Skeletal muscle satellite cell (primary cell): ENCODE data around the gene MCC. TPM values are rescaled to one million over a fixed set of nuclear protein-coding genes. Genes with fewer than 3 reads are reported as not detected.
A peak's percentile ranks its signal among the peaks of the same experiment; 100 is the strongest.

Experiments used
- H3K27me3 ChIP-seq: 2 replicates; pipeline ENCODE4 v1.7.0; 2013; ENCODE audit warnings: low read length; ENCODE audit not compliant: control insufficient read depth, insufficient read depth
- H3K36me3 ChIP-seq: 2 replicates; pipeline ENCODE4 v1.7.0; 2013; ENCODE audit warnings: mild to moderate bottlenecking, control low read depth, low read length; ENCODE audit not compliant: insufficient read depth
- H3K4me1 ChIP-seq: 2 replicates; pipeline ENCODE4 v1.7.0; 2013; ENCODE audit warnings: low read length; ENCODE audit not compliant: control insufficient read depth, insufficient read depth
- H3K4me2 ChIP-seq: 2 replicates; pipeline ENCODE4 v1.7.0; 2013; ENCODE audit warnings: mild to moderate bottlenecking, low read length
- H3K4me3 ChIP-seq: 2 replicates; pipeline ENCODE4 v1.7.0; 2013; ENCODE audit warnings: low read length
- H3K9ac ChIP-seq: 2 replicates; pipeline ENCODE4 v1.7.0; 2013; ENCODE audit warnings: mild to moderate bottlenecking, low read depth, low read length, moderate library complexity
- H3K9me3 ChIP-seq: replicated peaks from 2 replicates; pipeline ENCODE4 v1.7.0; 2013; ENCODE audit warnings: mild to moderate bottlenecking, control low read depth, low read length
- total RNA-seq: library from RNA; depleted of rRNA; stranded (reverse); fragments of >200 nt; gene quantifications from 2 replicates; pipeline ENCODE4 v1.2.3, GENCODE V29; 2012; rRNA removed

The MCC gene
- total RNA-seq = 11.1 and 23.1 TPM in 2 replicates

GRCh38 chr5:113487781-113488644, at the start of gene MCC:
Gene MCC, minus strand, starts transcription at chr5:113488453.
- Histone ChIP-seq H3K27me3 (no peaks in the 10 kb centered on the region), H3K4me3 (peak within 1 kb of the TSS; percentile 92), H3K4me1 (peaks cover 20% of the 10 kb centered on the region), H3K9me3 (peaks cover 6% of the 10 kb centered on the region), H3K36me3 (no peaks in the 10 kb centered on the region), H3K4me2 (peak within 1 kb of the TSS; percentile 93), H3K9ac (peak within 1 kb of the TSS; percentile 81)

- Histone ChIP-seq H3K4me1 (peaks cover 5% of the 10 kb centered on the region), H3K36me3 (peaks cover 34% of the 10 kb centered on the region), H3K4me2 (no peak overlapping the region), H3K9ac (no peak overlapping the region), H3K4me3 (no peak overlapping the region), H3K27me3 (no peaks in the 10 kb centered on the region), H3K9me3 (no peaks in the 10 kb centered on the region)
These were observed 43.4 kb upstream of the MCC start for GRCh38 chr5:113531481-113532159.

DNA sequence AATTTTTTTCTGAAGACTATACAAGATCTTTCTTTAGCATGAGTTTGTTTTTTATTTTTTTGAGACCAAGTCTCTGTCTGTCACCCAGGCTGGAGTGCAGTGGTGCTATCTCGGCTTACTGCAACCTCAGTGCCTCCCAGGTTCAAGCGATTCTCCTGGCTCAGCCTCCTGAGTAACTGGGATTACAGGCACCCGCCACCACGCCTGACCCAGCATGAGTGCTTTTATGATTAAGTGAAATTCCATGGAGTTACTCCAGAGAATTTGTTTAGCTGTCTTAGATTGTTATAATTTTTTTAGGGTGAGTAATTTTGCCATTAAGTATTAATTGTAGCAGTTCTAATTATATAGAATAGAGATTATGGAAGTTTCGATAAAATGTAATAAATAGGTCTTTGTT, 39.5 kb upstream of the MCC start:
- Histone ChIP-seq H3K9ac (no peak overlapping the region), H3K4me2 (no peak overlapping the region), H3K27me3 (no peaks in the 10 kb centered on the region), H3K36me3 (peaks cover 13% of the 10 kb centered on the region), H3K4me3 (no peak overlapping the region), H3K9me3 (no peaks in the 10 kb centered on the region), H3K4me1 (peaks cover 10% of the 10 kb centered on the region)

- Histone ChIP-seq H3K4me2 (no peak overlapping the region), H3K36me3 (peaks cover 11% of the 10 kb centered on the region), H3K9me3 (no peaks in the 10 kb centered on the region), H3K9ac (no peak overlapping the region), H3K27me3 (no peaks in the 10 kb centered on the region), H3K4me3 (no peak overlapping the region), H3K4me1 (peaks cover 10% of the 10 kb centered on the region)
These were observed 38.2 kb upstream of the MCC start for GRCh38 chr5:113526421-113526820.

GRCh38 chr5:113524927-113525326, 36.7 kb upstream of the MCC start:
- Histone ChIP-seq H3K4me3 (no peak overlapping the region), H3K9ac (no peak overlapping the region), H3K27me3 (no peaks in the 10 kb centered on the region), H3K4me2 (no peak overlapping the region), H3K4me1 (peaks cover 18% of the 10 kb centered on the region), H3K9me3 (no peaks in the 10 kb centered on the region), H3K36me3 (no peaks in the 10 kb centered on the region)

GRCh38 chr5:113523168-113523567, 34.9 kb upstream of the MCC start:
- Histone ChIP-seq H3K36me3 (no peaks in the 10 kb centered on the region), H3K4me2 (no peak overlapping the region), H3K27me3 (no peaks in the 10 kb centered on the region), H3K4me1 (peaks cover 14% of the 10 kb centered on the region), H3K4me3 (no peak overlapping the region), H3K9me3 (no peaks in the 10 kb centered on the region), H3K9ac (no peak overlapping the region)

- Histone ChIP-seq H3K9ac (no peak overlapping the region), H3K4me2 (no peak overlapping the region), H3K36me3 (no peaks in the 10 kb centered on the region), H3K4me3 (no peak overlapping the region), H3K4me1 (peaks cover 14% of the 10 kb centered on the region), H3K9me3 (no peaks in the 10 kb centered on the region), H3K27me3 (no peaks in the 10 kb centered on the region)
These were observed 32.6 kb upstream of the MCC start for GRCh38 chr5:113520899-113521298.

GRCh38 chr5:113520429-113520828, 32.2 kb upstream of the MCC start:
- Histone ChIP-seq H3K9me3 (no peaks in the 10 kb centered on the region), H3K9ac (no peak overlapping the region), H3K4me3 (no peak overlapping the region), H3K4me1 (peaks cover 18% of the 10 kb centered on the region), H3K4me2 (peak overlapping the region; percentile 15), H3K27me3 (no peaks in the 10 kb centered on the region), H3K36me3 (no peaks in the 10 kb centered on the region)

GRCh38 chr5:113519412-113519811, 31.2 kb upstream of the MCC start:
- H3K27me3 ChIP-seq = no peaks in the 10 kb centered on the region
- peaks cover 21% of the 10 kb centered on the region for H3K4me1 ChIP-seq
- H3K9me3 ChIP-seq = no peaks in the 10 kb centered on the region
- H3K4me2 ChIP-seq = no peak overlapping the region
- no peak overlapping the region for H3K9ac ChIP-seq
- H3K4me3 ChIP-seq = no peak overlapping the region
- H3K36me3 ChIP-seq = no peaks in the 10 kb centered on the region

DNA sequence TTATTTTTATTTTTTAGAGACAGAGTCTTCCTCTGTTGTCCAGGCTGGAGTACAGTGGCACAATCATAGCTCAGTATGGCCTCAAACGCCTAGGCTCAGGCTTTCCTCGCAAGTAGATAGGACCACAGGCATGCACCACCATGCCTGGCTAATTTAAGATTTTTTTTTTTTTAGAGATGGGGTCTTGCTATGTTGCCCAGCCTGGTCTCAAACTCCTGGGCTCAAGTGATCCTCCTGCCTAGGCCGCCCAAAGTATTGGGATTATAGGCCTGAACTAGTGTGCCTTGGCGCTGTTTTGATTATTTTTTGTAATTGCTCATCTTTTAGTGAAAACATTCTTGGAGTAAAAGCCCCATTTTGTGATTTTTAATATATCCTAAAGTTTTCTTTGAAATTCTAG, 30.6 kb upstream of the MCC start:
- Histone ChIP-seq H3K36me3 (no peaks in the 10 kb centered on the region), H3K4me1 (peaks cover 22% of the 10 kb centered on the region), H3K4me3 (no peak overlapping the region), H3K4me2 (no peak overlapping the region), H3K9me3 (no peaks in the 10 kb centered on the region), H3K9ac (no peak overlapping the region), H3K27me3 (no peaks in the 10 kb centered on the region)

DNA sequence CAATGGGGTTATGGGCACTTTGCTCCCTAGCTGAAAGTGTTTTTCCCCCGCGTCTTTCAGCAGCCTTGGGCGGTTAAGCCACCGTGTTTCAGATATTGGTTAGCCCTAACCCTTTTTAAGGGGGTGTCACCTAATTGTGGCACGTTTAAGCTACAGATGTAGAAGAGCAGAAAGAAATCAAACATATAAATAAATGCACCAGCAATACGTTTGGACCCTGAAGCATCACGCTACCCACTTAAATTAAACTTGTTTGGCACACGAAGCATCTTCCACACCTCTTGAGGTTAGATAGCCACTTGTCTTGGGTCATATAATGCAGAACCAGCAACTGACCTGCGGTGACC, 26.0 kb upstream of the MCC start:
- Histone ChIP-seq H3K27me3 (no peaks in the 10 kb centered on the region), H3K9me3 (no peaks in the 10 kb centered on the region), H3K4me2 (peak overlapping the region; percentile 94), H3K36me3 (no peaks in the 10 kb centered on the region), H3K4me1 (peaks cover 12% of the 10 kb centered on the region), H3K4me3 (peak overlapping the region; percentile 89), H3K9ac (peak overlapping the region; percentile 97)
